Cortex of kidney (tissue), 1 donor: ENCODE data around the gene CCKAR.

ENCODE experiments used
- DNase-seq: peaks from one replicate; lab custom pipeline; 2025; lab: John Stamatoyannopoulos, UW

Gene CCKAR

DNA sequence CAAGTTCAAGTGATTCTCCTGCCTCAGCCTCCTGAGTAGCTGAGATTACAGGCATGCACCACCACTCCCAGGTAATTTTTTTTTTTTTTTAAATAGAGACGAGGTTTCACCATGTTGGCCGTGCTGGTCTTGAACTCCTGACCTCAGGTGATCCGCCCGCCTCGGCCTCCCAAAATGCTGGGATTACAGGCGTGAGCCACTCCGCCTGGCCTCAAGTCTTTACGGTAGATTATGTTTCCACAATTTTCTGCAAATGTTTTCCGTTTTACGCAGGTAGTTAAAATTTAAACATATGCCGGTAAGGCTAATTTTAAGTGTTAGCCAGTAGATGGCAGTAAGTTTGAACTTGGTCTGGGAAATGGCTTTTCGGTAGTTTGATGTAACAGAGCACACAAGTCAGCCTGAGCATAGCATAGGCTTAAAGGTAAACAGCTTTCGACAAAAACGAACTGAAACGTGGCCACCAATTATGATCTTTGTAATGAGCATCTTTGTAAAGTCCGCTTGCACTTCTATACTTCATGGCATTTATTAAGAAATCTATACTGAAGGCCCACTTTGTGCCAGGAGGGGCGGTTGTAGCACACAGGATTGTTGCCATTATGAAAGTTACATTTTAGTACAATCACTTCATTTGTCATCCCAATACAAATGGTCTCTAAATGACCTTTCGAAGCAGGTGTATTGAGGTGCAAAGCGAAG, 31.1 kb downstream of the CCKAR start:
- no peak for DNase-seq

DNA sequence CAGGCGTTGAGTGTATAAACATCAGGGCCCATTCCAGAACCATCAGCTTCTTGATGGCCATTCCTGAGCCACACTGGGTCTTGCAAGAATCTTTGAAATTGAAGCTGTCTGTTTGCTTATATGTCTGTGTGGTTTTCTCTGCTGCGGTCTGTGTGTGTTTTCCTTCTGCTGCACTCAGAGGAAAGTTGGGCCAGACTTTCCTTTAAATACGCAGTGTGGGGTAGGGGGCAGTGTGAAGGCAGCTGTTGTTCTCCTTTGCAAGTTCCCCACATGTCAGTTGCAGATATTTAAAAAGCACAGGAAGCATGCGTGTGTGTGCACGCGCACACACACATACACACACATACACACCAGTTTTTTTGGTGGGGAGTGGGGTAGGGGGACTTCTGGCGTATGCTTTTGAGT, 32.1 kb downstream of the CCKAR start:
- DNase-seq, result no peak

DNA sequence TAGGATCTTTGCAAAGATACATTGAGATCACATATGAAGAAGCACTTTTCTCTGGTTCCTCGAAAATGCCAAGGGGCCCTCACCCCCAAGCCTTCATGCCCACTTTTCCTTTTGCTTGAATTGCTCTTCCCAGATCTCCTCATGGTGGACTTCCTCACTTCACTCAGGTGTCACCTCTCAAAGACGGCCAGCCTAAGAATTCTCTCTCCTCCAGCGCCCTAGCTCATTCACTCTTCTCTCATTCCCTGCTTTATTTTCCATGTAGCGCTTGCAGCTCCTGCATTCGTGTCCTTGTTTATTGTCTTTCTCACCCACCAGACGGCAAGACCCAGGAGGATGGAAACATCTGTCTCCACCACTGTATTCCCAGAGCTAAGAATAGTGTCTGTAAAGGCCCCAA, 32.9 kb downstream of the CCKAR start:
- no peak for DNase-seq

DNA sequence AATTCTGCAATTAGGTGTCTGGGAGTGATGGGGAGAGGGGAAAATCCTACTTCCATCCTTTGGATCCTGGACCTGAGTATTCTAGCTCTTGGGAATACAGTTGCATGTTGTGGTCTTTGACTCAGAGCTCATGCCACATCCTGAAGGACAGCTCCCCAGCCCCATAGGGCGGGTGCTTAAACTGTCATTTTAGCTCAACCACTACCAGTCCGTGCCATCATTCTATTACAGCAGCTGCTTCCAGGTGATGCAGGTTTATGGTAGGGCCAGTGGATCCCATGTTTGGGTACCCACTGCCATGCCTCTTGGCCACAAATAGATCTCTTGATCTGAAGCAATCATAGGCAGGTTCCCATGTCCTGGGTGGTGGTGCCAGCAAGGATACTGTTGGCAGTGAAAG, 34.7 kb downstream of the CCKAR start:
- no peak for DNase-seq

DNA sequence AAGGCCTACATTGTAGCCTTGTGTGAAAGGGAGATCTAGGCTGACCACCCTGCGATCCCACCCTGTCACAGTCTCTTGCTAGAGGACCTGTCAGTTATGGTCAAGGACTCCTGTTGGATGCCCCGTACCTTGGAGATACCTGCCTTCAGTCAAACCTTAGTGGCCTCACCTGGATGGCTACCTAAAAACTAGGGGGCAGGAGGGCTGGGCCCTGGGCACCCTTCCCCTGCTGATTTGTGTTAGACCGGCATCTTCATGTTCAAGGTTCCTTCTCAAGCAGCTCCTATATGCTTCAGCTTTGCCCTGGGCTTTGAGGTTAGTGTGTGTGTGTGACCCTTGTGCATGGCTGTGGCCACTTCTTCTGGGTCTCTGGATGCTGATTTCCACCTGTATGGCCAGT, 35.3 kb downstream of the CCKAR start:
- no peak for DNase-seq

DNA sequence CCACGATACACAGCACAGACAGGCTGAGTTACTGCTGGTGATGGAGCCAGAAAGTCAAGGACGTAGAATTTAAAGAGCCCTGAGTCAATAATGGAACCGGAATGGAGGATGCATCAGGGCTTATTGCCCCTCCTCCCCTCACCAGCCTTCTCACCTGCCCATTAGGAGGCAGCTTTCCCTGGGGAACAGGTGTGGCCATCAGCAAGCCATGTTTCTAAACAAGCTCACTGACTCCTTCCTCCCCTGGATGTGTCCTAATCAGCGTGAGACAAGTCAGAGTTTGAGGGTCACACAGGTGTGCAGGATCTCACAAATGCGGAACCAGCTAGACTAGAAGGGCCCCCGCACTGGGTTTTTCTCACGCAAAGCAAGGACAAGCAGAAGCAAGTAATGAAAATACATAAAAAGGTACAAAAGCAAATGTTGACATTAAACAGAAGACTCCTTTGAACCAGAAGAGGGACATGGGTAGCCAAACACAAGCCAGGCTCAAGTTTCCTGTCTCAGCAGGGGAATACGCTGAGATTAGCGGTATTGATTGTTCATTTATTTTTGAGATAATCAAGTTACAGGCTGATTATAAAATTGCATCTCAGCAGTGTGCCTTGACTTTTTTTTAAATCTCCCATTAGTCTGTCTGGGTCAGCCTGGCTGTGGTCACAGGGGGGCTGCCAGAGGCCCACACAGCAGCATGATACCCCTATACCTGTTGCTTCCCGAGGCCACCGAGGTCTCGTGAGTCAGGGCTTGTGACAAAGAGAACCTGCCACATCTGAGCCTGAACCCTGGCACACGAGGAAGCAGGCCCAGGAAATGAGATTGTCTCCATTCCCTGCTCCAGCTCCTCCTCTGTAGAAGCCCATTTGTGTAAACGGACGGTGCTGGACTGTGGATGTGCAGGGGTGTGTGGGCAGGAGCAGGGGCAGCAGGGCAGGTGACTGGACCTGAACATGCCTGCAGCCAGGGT, 37.4 kb downstream of the CCKAR start:
- DNase-seq, result no peak

DNA sequence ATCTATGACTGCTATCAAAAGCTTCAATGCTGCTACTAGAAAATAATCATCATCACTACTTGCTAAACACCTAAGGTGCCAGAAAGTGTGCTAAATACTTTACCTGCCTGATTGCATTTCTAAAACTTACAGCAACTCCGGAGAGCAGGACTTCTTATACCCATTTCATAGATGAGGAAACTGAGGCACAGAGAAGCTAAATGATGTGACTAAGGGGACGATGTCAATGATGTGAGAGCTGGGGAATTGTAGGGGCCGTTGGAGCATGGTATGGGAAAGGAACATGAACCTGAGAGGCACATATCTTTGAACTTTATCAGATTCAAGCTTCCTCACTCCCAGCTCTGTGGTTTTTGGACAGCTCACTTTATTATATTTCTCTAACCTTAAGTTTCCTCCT, 38.7 kb downstream of the CCKAR start:
- no peak for DNase-seq

DNA sequence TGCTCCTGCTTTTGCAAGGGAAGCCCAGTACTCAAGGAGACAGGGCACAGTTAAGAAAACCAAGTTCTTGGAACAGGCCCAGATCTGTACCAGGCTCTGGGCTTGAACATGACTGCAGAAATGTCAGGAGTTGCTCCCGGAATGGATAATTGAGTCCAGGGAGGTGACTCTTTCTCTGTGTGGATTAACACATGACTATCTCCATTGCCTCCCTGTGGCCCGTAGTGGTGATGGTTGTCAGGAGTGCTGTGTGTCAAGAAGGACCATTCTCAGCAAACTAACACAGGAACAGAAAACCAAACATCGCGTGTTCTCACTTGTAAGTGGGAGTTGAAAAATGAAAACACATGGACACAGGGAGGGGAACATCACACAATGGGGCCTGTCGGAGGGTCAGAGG, 39.9 kb downstream of the CCKAR start:
- DNase-seq, result no peak

DNA sequence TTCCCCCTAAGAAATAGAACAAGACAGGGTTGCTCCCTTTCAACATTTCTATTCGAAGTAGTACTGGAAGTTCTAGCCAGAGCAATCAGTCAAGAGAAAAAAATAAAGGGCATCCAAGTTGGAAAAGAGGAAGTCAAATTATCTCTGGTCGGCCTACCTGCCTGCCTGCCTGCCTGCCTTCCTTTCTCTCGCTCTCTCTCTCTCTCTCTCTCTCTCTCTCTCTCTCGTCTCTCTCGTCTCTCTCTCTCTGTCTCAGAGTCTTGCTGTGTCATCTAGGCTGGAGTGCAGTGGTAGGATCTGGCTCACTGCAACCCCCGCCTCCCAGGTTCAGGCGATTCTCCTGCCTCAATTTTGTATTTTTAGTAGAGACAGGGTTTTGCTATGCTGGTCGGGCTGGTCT, 42.9 kb downstream of the CCKAR start:
- no peak for DNase-seq

DNA sequence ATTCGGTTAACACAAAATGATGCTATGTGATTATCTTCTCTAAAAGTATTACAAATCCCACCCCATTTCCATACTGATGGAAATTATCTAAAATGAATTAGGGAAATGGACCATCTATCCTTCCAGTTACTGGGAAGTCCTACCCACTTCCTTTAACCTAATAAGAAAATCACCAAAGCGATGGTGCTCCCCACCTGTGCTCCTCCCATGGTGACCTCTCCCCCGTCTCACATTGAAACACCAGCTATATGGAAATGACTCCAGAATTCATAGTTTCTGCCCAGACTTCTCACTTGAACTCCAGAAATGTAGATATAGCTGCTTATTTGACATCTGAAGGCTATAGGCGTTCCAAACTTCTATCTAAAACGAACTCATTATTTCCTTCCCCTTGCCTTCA, 48.5 kb downstream of the CCKAR start:
- no peak for DNase-seq

DNA sequence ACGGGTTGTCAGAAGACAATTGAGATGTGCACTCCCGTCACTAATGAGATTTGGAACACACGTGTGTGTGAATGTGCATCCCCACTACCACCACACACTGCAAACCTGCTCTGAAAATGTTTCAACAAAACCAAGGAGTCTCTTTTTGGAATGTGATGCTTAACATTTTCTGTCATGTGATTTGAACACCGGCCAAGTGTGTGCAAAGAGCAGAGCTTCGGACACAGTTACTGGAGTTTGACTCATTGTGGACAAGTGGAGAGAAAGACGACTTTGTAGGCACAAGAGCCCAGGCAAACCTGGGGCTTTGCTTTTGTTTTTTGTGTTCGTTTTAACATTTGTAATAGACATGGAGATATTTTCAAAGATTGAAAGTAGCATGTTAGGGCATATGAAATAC, 49.2 kb downstream of the CCKAR start:
- DNase-seq, result no peak

DNA sequence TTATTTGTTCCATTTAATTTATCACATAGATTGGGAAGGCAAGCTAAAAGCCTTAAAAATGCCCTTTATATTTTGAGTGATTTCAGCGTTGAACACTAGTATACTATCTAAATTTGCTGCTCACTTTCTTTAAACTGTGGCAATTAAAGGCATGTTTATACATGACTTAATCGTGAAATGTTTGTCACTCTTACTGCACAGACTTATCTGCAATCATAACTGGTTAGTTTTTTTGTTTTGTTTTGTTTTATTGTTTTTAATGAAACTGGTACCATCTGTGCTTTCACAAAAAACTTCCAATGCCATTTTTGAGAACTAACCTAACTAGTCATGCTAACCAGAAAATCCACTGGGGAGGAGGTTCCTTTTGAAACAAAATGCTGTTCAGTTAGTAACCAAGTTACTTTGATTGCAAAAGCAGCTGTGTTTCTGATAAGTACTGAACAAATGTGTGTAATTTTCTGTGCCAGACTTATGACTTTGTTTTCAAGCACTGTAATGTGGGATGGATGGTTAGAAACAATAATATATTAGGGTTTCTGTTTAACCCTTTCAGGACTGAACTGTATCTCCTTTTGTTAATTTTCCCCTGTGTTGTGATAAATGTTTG, 56.1 kb downstream of the CCKAR start:
- no peak for DNase-seq

DNA sequence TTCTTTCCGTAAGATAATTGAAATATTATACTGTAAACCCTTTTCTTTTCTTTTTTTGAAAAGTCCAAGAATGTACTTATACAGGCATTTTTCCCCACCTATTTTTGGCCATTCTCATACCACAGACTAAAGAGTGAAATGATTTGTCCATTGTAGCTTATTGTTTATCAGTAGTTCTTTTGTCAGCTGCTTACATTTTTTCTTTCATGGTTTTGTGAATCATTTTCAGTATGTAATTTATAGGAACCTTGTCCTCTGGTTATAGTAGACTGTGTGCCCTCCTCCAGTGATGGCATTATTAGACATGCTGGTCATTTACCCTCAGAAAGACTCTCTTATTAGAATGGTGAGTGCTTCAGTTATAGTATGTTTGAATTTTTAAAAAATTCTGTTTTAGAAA, 56.7 kb downstream of the CCKAR start:
- DNase-seq, result no peak

DNA sequence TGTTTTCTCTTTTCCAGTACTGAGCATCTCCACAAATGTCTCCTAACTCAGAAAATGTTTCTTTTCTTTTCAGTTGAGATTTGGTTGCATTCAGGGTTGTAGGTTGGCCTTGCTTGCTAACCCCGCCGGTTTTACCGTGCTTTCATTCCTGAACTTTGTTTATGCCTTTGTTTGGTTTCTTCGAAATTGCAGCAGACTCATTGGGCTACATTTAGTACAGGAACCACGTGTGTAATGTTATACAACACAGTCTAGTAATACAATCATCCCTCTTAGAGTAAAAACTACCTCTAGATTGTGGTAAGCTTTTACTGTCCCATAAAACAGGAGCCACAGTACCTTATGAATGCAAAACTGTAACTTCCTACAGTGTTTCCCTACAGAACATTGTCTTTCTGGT, 57.9 kb downstream of the CCKAR start:
- no peak for DNase-seq

DNA sequence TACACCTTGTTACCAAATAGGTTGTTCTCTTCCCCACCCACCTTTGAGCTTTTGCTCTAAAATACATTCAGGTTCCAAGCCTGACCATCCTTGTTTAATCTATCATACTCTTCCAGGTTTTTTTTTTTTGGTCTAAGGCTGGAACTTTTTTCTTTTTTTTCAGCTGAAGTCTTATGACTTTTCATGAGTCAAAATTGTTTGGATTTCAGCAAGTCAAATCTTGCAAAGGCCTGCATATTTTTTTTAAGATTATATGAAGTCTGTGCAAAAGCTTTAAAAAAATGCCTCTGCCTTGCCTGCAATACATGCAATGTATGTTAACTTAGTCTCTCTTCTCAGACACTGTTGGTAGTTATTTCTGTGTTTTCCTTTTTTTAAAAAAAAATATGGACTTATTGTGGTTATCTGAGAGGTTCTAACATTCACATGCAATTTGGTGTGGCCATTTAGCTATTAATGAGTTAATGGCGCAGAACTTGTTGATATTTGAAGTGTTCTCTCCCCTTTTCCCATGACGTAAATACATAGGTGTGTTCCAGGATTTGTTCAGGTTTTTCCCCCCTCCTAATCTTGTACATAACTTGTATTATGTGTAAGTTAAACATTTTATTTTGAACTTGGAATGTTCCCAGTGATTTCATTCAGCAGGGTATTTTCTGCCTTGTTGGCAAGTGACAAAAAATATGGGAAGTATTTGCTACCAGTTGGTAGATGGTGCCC, 58.7 kb downstream of the CCKAR start:
- DNase-seq, result no peak
